H1 (cell line): ENCODE data around the gene ZC3HAV1. TPM values are rescaled to one million over a fixed set of nuclear protein-coding genes. Genes with fewer than 3 reads are reported as not detected.

Experiments used
- CTCF ChIA-PET: fragments of 300-600 bp; sonication (Branson Sonifier 250); formaldehyde crosslinking; loops from one replicate; lab custom pipeline; 2021; ENCODE audit not compliant: partially characterized antibody; lab: Charles Lee
- POLR2A ChIA-PET: fragments of 300-600 bp; sonication (Branson Sonifier 250); formaldehyde crosslinking; loops from one replicate; lab custom pipeline; 2021; ENCODE audit warnings: inconsistent platforms; ENCODE audit not compliant: partially characterized antibody; lab: Charles Lee
- DNase-seq, 2 experiments: peaks; one replicate each; pipeline versions ENCODE4 v3.0.0 to v3.0.0-alpha.2; 2010 to 2022; ENCODE audit warnings: low spot score in 2 of 2, low read depth in 1 of 2, mixed read lengths in 1 of 2
- FAIRE-seq: peaks from 2 replicates; lab custom pipeline; 2011; peaks lifted over from hg19 to GRCh38; lab: Jason Lieb, UNC
- H2AFZ ChIP-seq: 2 replicates; pipeline ENCODE4 v1.8.1; 2012; ENCODE audit warnings: low read length, inconsistent platforms
- H2AK5ac ChIP-seq: 2 replicates; pipeline ENCODE4 v1.6.1; 2013; ENCODE audit warnings: low read depth, low read length
- H2BK120ac ChIP-seq: replicated peaks from 2 replicates; pipeline ENCODE3; 2013; ENCODE audit warnings: low read depth, low read length, inconsistent platforms
- H2BK12ac ChIP-seq: 2 replicates; pipeline ENCODE4 v1.6.1; 2013; ENCODE audit warnings: low read depth, low read length
- H2BK15ac ChIP-seq: 2 replicates; pipeline ENCODE4 v1.6.1; 2013; ENCODE audit warnings: low read length
- H2BK20ac ChIP-seq: 2 replicates; pipeline ENCODE4 v1.6.1; 2013; ENCODE audit warnings: low read length
- H2BK5ac ChIP-seq: 2 replicates; pipeline ENCODE4 v1.6.1; 2013; ENCODE audit warnings: low read depth, low read length
- H3K14ac ChIP-seq: 2 replicates; pipeline ENCODE4 v1.6.1; 2013; ENCODE audit warnings: inconsistent platforms; ENCODE audit not compliant: insufficient read length
- H3K18ac ChIP-seq: 2 replicates; pipeline ENCODE4 v1.6.1; 2013; ENCODE audit warnings: low read length; ENCODE audit errors: extremely low read depth
- H3K23ac ChIP-seq: 2 replicates; pipeline ENCODE4 v1.6.1; 2013; ENCODE audit warnings: inconsistent platforms; ENCODE audit not compliant: insufficient read length
- H3K23me2 ChIP-seq: 2 replicates; pipeline ENCODE4 v1.6.1; 2013; ENCODE audit warnings: low read depth, low read length
- H3K27ac ChIP-seq: 2 replicates; pipeline ENCODE4 v1.6.1; 2011; ENCODE audit warnings: low read depth, low read length, inconsistent platforms
- H3K27me3 ChIP-seq, 4 experiments: replicated peaks in 1 of 4; 1 replicate in 1 of 4; 2 replicates in 3 of 4; pipeline versions ENCODE4 v1.6.1 to v1.8.1; 2011 to 2013; ENCODE audit warnings: low read length in 3 of 4, mild to moderate bottlenecking in 3 of 4, inconsistent platforms in 2 of 4, mixed read lengths in 2 of 4, moderate library complexity in 1 of 4; ENCODE audit not compliant: control insufficient read depth in 3 of 4, insufficient read depth in 3 of 4; ENCODE audit errors: extremely low read depth in 1 of 4
- H3K36me3 ChIP-seq, 4 experiments: 2 replicates each; pipeline versions ENCODE4 v1.6.1 to v1.8.1; 2011 to 2013; ENCODE audit warnings: mild to moderate bottlenecking in 4 of 4, low read length in 3 of 4, moderate library complexity in 2 of 4, control low read depth in 1 of 4, inconsistent platforms in 1 of 4; ENCODE audit not compliant: insufficient read depth in 4 of 4, control insufficient read depth in 2 of 4
- H3K4ac ChIP-seq: replicated peaks from 2 replicates; pipeline ENCODE3; 2013; ENCODE audit warnings: low read length, low read depth, mixed read lengths, inconsistent platforms; ENCODE audit not compliant: insufficient read length
- H3K4me1 ChIP-seq, 4 experiments: replicated peaks in 1 of 4; 1 replicate in 1 of 4; 2 replicates in 3 of 4; pipeline versions ENCODE4 v1.6.1 to v1.8.1; 2011 to 2013; ENCODE audit warnings: low read length in 3 of 4, inconsistent platforms in 2 of 4, mixed read lengths in 1 of 4; ENCODE audit not compliant: insufficient read depth in 4 of 4, control insufficient read depth in 3 of 4
- H3K4me2 ChIP-seq, 2 experiments: 2 replicates each; pipeline versions ENCODE4 v1.6.1 to v1.8.1; 2011 to 2013; ENCODE audit warnings: low read depth in 2 of 2, low read length in 2 of 2, control low read depth in 1 of 2, inconsistent platforms in 1 of 2, mild to moderate bottlenecking in 1 of 2; ENCODE audit not compliant: insufficient read depth in 1 of 2
- H3K4me3 ChIP-seq, 4 experiments: fragments of 200-600, 300-600 bp in 1 of 4; sonication (generic), shearing (Covaris generic), sonication (Bioruptor Twin) in 1 of 4; 2 replicates each; pipeline versions ENCODE4 v1.5.1 to v1.8.1; 2011 to 2016; ENCODE audit warnings: low read length in 4 of 4, low read depth in 3 of 4, control low read depth in 2 of 4, inconsistent platforms in 2 of 4, mild to moderate bottlenecking in 2 of 4, mixed read lengths in 1 of 4, moderate library complexity in 1 of 4; ENCODE audit not compliant: insufficient read depth in 2 of 4; ENCODE audit errors: extremely low read depth in 1 of 4
- H3K56ac ChIP-seq: replicated peaks from 2 replicates; pipeline ENCODE3; 2013; ENCODE audit warnings: low read depth, mild to moderate bottlenecking, mixed read lengths, low read length, inconsistent platforms; ENCODE audit not compliant: insufficient read length
- H3K79me1 ChIP-seq: 2 replicates; pipeline ENCODE4 v1.6.1; 2013; ENCODE audit warnings: low read depth, low read length, control low read depth
- H3K79me2 ChIP-seq, 2 experiments: 2 replicates each; pipeline versions ENCODE4 v1.6.1 to v1.8.1; 2012 to 2013; ENCODE audit warnings: low read length in 2 of 2, mild to moderate bottlenecking in 2 of 2, inconsistent platforms in 1 of 2; ENCODE audit not compliant: insufficient read depth in 2 of 2, control insufficient read depth in 1 of 2
- H3K9ac ChIP-seq, 4 experiments: replicated peaks in 1 of 4; 1 replicate in 1 of 4; 2 replicates in 3 of 4; pipeline versions ENCODE4 v1.6.1 to v1.8.1; 2011 to 2013; ENCODE audit warnings: low read depth in 3 of 4, low read length in 3 of 4, control low read depth in 2 of 4, mild to moderate bottlenecking in 2 of 4, moderate library complexity in 2 of 4, inconsistent platforms in 1 of 4; ENCODE audit errors: extremely low read depth in 1 of 4
- H3K9me3 ChIP-seq, 2 experiments: 2 replicates each; pipeline versions ENCODE4 v1.6.1 to v1.8.1; 2012 to 2013; ENCODE audit warnings: mild to moderate bottlenecking in 2 of 2, moderate library complexity in 2 of 2, control low read depth in 1 of 2, inconsistent platforms in 1 of 2, low read depth in 1 of 2, low read length in 1 of 2, mixed read lengths in 1 of 2; ENCODE audit not compliant: insufficient read depth in 2 of 2
- H4K20me1 ChIP-seq, 2 experiments: replicated peaks in 1 of 2; 2 replicates each; pipeline versions ENCODE3 to v1.8.1; 2011 to 2013; ENCODE audit warnings: inconsistent platforms in 2 of 2, low read length in 2 of 2, mild to moderate bottlenecking in 1 of 2; ENCODE audit not compliant: insufficient read depth in 2 of 2, control insufficient read depth in 1 of 2
- H4K5ac ChIP-seq: 2 replicates; pipeline ENCODE4 v1.6.1; 2013; ENCODE audit warnings: low read length, low read depth, mixed read lengths, inconsistent platforms; ENCODE audit not compliant: insufficient read length
- H4K8ac ChIP-seq: 2 replicates; pipeline ENCODE4 v1.8.0; 2013; ENCODE audit warnings: mild to moderate bottlenecking, moderate library complexity, low read length, inconsistent platforms; ENCODE audit not compliant: insufficient read depth; ENCODE audit errors: extremely low read depth
- H4K91ac ChIP-seq: replicated peaks from 2 replicates; pipeline ENCODE3; 2013; ENCODE audit warnings: low read length, mixed read lengths, inconsistent platforms; ENCODE audit not compliant: insufficient read length
- CBX5 ChIP-seq: fragments of 300-800, 300-1000 bp; sonication (generic); IDR thresholded peaks from 2 replicates; pipeline ENCODE4 v1.7.1; 2016; ENCODE audit warnings: antibody characterized with exemption, low read length, low read depth
- EZH2 ChIP-seq: fragments of 200-600 bp; sonication (generic); IDR thresholded peaks from 2 replicates; pipeline ENCODE4 v1.7.1; 2012; ENCODE audit warnings: low read depth, mild to moderate bottlenecking, moderate library complexity, low read length, inconsistent platforms; ENCODE audit not compliant: severe bottlenecking
- FOSL1 ChIP-seq: IDR thresholded peaks from 2 replicates; pipeline ENCODE4 v1.6.1; 2011; ENCODE audit warnings: mild to moderate bottlenecking, low read depth, low read length, moderate library complexity; ENCODE audit not compliant: insufficient read depth
- KDM1A ChIP-seq: fragments of 200-600, 300-600 bp; sonication (generic); IDR thresholded peaks from 2 replicates; pipeline ENCODE4 v1.7.1; 2016; ENCODE audit warnings: mild to moderate bottlenecking, low read length, borderline replicate concordance
- NANOG ChIP-seq: IDR thresholded peaks from 2 replicates; pipeline ENCODE4 v1.6.1; 2011; ENCODE audit warnings: low read length, low read depth, mild to moderate bottlenecking, inconsistent platforms; ENCODE audit not compliant: insufficient read depth, poor library complexity, severe bottlenecking
- POLR2A ChIP-seq, 2 experiments: IDR thresholded peaks; 1 replicate in 1 of 2; 2 replicates in 1 of 2; pipeline ENCODE4 v1.6.1; 2011; ENCODE audit warnings: low read depth in 2 of 2, low read length in 2 of 2, mild to moderate bottlenecking in 2 of 2; ENCODE audit errors: control extremely low read depth in 1 of 2
- SIX5 ChIP-seq: IDR thresholded peaks from 2 replicates; pipeline ENCODE4 v1.6.1; 2011; ENCODE audit warnings: mild to moderate bottlenecking, low read depth, low read length
- YY1 ChIP-seq: IDR thresholded peaks from 2 replicates; pipeline ENCODE4 v1.6.1; 2011; ENCODE audit warnings: low read depth, mild to moderate bottlenecking, low read length
- ZNF274 ChIP-seq: IDR thresholded peaks from 2 replicates; pipeline ENCODE4 v1.7.0; 2012; ENCODE audit warnings: low read length, borderline replicate concordance; ENCODE audit errors: extremely low read depth
- WGBS, 2 experiments: shearing (Covaris generic) in 1 of 2; methylation state at CpG; one replicate each; pipeline versions ENCODE4 v1.1.6 to v1.1.7; 2013 to 2015; ENCODE audit warnings: low lambda C conversion rate in 2 of 2, mixed read lengths in 2 of 2, inconsistent platforms in 1 of 2, low coverage in 1 of 2, missing lambda C conversion rate in 1 of 2; ENCODE audit not compliant: insufficient replicate concordance in 2 of 2, insufficient coverage in 1 of 2, insufficient read length in 1 of 2; ENCODE audit errors: extremely low coverage in 1 of 2, missing lambda C conversion rate in 1 of 2; 5-methylcytosine and 5-hydroxymethylcytosine counted together
- polyA plus RNA-seq, 7 experiments: library from polyadenylated mRNA; depleted of rRNA in 3 of 7; stranded (reverse) in 5 of 7; unstranded in 2 of 7; fragments of >200 nt in 5 of 7; fragments of 200-250 nt in 2 of 7; gene quantifications; 1 replicate in 5 of 7; 2 replicates in 1 of 7; 4 replicates in 1 of 7; pipeline versions ENCODE4 v1.2.1 to v1.2.3, GENCODE V29; 2011 to 2013; ENCODE audit warnings: missing spikeins in 2 of 7, mixed read lengths in 2 of 7
- total RNA-seq: library from RNA; stranded (reverse); fragmentation: NEBNext Ultra II Directional; extraction: Animal tissue kit (Norgen Biotek cat#: 25700); gene quantifications from 2 replicates; pipeline ENCODE4 v1.2.1, GENCODE V29; 2021
- TF ChIP-seq, protein P1 (sequence below): IDR thresholded peaks from 2 replicates; pipeline ENCODE4 v1.6.1; 2012; ENCODE audit warnings: low read length, inconsistent platforms
- TF ChIP-seq, protein P2 (sequence below): IDR thresholded peaks from 2 replicates; pipeline ENCODE4 v1.6.1; 2011; ENCODE audit warnings: low read length, improper control_type of control experiment

ZC3HAV1 gene
- total and polyA plus RNA-seq, 2 of the 8 experiments (the other 6 are each of a cell fraction or from before 2014, with no cell fraction given), result 22.5 to 43.4 TPM

DNA sequence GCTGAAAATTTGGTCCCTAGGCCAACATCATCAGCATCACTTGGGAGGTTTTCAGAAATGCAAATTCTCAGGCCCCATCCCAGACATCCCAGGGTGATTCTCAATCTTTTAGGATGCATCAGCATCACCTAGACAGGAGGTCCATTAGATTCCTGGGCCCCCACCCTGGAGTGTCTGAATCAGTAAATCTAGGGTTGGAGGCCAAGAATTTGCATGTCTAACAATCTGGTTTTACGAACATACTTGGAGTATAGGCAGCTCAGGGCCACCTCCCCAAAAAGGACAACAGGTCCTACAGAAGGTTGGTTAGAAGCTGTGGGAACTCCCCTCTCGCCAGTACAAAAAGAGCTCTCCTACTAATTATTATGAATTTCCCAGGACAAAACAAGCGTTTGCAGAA, 15.5 kb downstream of the ZC3HAV1 start:
- H3K27me3 ChIP-seq, result no peaks in the 10 kb centered on the region
- DNase-seq, result no peak
- FAIRE-seq, result no peak
- no peaks in the 10 kb centered on the region for H3K9me3 ChIP-seq
- H3K9ac ChIP-seq, result no peak overlapping the region
- no peak overlapping the region for H3K4ac ChIP-seq
- no peak overlapping the region for H3K18ac ChIP-seq
- peaks cover 0 to 5% (median 0%) of the 10 kb centered on the region in 4 experiments; a peak in 1 of 8 replicates for H3K36me3 ChIP-seq
- no peak overlapping the region for H4K8ac ChIP-seq
- no peak overlapping the region for H3K4me3 ChIP-seq
- peaks cover 3 to 13% (median 12%) of the 10 kb centered on the region in 4 experiments for H3K4me1 ChIP-seq
- H3K79me1 ChIP-seq, result peaks cover 3% of the 10 kb centered on the region; the same call in 1 of the 2 replicates
- POLR2A ChIA-PET, result interaction anchor here (0.6 to 1.5 kb wide), 3 partner anchors 21 to 270 kb away, joined by 3 to 4 read pairs (median 4); a partner anchor contains a TSS
- WGBS, 2 experiments, result 84% methylated on average over 3 of the region's 3 CpGs; no CpG with 5 or more reads in 1 of the 2 experiments
- H2BK12ac ChIP-seq, result no peak overlapping the region
- no peaks in the 10 kb centered on the region for H4K20me1 ChIP-seq
- no peak overlapping the region for H3K27ac ChIP-seq
- no peak overlapping the region for H4K91ac ChIP-seq
- H3K23ac ChIP-seq, result no peak overlapping the region
- CTCF ChIA-PET, result interaction anchor here (1.0 to 5.5 kb wide), 2 partner anchors 19 to 356 kb away, joined by 3 to 27 read pairs; no protein-coding TSS in a partner anchor
- H2BK5ac ChIP-seq, result 0 out of 2 replicates have a peak overlapping the region, but pooled peaks have one; percentile 0
- no peaks in the 10 kb centered on the region for H3K23me2 ChIP-seq
- H4K5ac ChIP-seq, result no peak overlapping the region
- H2BK20ac ChIP-seq, result no peak overlapping the region
- no peak overlapping the region for H2AK5ac ChIP-seq
- no peak overlapping the region for H3K4me2 ChIP-seq
- H2BK15ac ChIP-seq, result no peak overlapping the region
- no peak overlapping the region for H3K14ac ChIP-seq
- H3K56ac ChIP-seq, result no peak overlapping the region
- H3K79me2 ChIP-seq, result peaks cover 0 to 15% of the 10 kb centered on the region in 2 experiments; a peak in 1 of 4 replicates
- H2AFZ ChIP-seq, result no peak overlapping the region
- no peak overlapping the region for H2BK120ac ChIP-seq
- TF ChIP-seq, protein P1, sequence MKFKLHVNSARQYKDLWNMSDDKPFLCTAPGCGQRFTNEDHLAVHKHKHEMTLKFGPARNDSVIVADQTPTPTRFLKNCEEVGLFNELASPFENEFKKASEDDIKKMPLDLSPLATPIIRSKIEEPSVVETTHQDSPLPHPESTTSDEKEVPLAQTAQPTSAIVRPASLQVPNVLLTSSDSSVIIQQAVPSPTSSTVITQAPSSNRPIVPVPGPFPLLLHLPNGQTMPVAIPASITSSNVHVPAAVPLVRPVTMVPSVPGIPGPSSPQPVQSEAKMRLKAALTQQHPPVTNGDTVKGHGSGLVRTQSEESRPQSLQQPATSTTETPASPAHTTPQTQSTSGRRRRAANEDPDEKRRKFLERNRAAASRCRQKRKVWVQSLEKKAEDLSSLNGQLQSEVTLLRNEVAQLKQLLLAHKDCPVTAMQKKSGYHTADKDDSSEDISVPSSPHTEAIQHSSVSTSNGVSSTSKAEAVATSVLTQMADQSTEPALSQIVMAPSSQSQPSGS, result no peak
- TF ChIP-seq NANOG (no peak), SIX5 (no peak), CBX5 (no peak), ZNF274 (no peak), YY1 (no peak), POLR2A (IDR thresholded peaks at IDR 0.05; ENCODE audit: control extremely low read depth in 1 of 2, low read depth in 2 of 2, low read length in 2 of 2) (no peak), EZH2 (no peak), FOSL1 (no peak), KDM1A (no peak)
- TF ChIP-seq, protein P2, sequence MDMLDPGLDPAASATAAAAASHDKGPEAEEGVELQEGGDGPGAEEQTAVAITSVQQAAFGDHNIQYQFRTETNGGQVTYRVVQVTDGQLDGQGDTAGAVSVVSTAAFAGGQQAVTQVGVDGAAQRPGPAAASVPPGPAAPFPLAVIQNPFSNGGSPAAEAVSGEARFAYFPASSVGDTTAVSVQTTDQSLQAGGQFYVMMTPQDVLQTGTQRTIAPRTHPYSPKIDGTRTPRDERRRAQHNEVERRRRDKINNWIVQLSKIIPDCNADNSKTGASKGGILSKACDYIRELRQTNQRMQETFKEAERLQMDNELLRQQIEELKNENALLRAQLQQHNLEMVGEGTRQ, result no peak
